ENCODE data around the gene UBN1.
A peak's percentile ranks its signal among the peaks of the same experiment; 100 is the strongest.

UBN1 gene

GRCh38 chr16:4798456-4798855 is 48.8 kb upstream of the UBN1 start (continued):
- TF ChIP-seq, protein P1, sequence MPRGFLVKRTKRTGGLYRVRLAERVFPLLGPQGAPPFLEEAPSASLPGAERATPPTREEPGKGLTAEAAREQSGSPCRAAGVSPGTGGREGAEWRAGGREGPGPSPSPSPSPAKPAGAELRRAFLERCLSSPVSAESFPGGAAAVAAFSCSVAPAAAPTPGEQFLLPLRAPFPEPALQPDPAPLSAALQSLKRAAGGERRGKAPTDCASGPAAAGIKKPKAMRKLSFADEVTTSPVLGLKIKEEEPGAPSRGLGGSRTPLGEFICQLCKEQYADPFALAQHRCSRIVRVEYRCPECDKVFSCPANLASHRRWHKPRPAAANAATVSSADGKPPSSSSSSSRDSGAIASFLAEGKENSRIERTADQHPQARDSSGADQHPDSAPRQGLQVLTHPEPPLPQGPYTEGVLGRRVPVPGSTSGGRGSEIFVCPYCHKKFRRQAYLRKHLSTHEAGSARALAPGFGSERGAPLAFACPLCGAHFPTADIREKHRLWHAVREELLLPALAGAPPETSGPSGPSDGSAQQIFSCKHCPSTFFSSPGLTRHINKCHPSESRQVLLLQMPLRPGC (tag by site-specific recombination; IDR thresholded peaks at IDR 0.05): no peak
- no peak for TF ChIP-seq ZSCAN18 (tag by site-specific recombination; IDR thresholded peaks at IDR 0.05)

DNA sequence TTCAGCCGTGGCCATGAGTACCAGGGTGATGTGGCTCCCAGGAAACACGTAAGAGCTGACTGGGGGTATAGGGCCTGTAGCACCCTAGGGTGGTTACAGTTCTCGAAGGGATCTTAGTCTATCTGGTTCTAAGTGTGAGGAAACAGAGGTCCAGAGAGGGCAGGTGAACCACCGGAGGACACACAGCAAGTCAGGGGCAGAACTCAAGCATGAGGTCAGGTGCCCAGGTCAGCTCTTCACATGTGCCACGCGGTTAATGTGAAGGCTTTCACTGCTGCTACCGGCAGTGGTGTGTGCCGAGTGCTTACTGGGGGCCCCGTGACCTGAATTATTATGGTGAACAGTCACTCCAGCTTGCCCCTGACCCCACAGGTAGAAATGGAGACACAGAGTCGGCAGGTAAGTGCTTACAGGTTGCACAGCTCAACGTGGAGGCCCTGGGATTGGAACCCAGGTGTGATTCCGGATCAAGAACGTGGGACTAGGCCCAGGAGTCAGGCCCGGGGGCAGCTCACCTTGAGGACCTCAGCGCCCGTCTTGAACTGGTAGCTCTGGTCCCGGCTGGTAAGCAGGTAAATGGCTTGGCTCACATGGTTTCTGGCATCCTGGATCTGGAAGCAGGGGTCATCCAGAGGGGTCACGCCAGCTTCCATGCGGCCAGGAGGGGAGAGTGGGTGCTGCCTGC is 48.0 kb upstream of the UBN1 start:
- Histone ChIP-seq H3K9me3 (ENCODE audit: control insufficient read depth, insufficient read depth, low read depth, low read length) (no peaks in the 10 kb centered on the region), H3K27ac (ENCODE audit: extremely low read depth, low read depth, low read length) (no peak overlapping the region), H3K4me3 (ENCODE audit: low read depth, low read length) (no peak overlapping the region), H3K36me3 (ENCODE audit: control insufficient read depth in 2 of 2, insufficient read depth in 1 of 2, low read length in 2 of 2) (peaks cover 0 to 33% of the 10 kb centered on the region in 2 experiments; a peak in 1 of 3 replicates), H3K4me1 (ENCODE audit: control insufficient read depth, insufficient read depth, low read length) (peaks cover 3% of the 10 kb centered on the region; the same call in 1 of the 2 replicates)
- peak; percentile 80; the same call in 1 of the 2 replicates for TF ChIP-seq ZNF768 (tag by site-specific recombination; IDR thresholded peaks at IDR 0.05)
- TF ChIP-seq ZNF549 (tag by site-specific recombination; IDR thresholded peaks at IDR 0.05): no peak
- no peak for TF ChIP-seq ZNF596 (tag by site-specific recombination; IDR thresholded peaks at IDR 0.05)
- ChIA-PET CTCF (interaction anchor here (0.6 kb wide), 1 partner anchor 616 kb away, joined by 5 read pairs; no protein-coding TSS in a partner anchor), POLR2A (interaction anchor here (0.6 to 2.4 kb wide), 2 partner anchors 18 to 31 kb away, joined by 3 to 6 read pairs; no protein-coding TSS in a partner anchor)

- H3K4me3 ChIP-seq (ENCODE audit: low read depth, low read length): no peak overlapping the region
- peaks cover 0 to 45% of the 10 kb centered on the region in 2 experiments; a peak in 2 of 3 replicates for H3K36me3 ChIP-seq (ENCODE audit: control insufficient read depth in 2 of 2, insufficient read depth in 1 of 2, low read length in 2 of 2)
- H3K9me3 ChIP-seq (ENCODE audit: control insufficient read depth, insufficient read depth, low read depth, low read length): no peaks in the 10 kb centered on the region
- CTCF ChIA-PET: interaction anchor here (0.8 kb wide), 1 partner anchor 155 kb away, joined by 4 read pairs; no protein-coding TSS in a partner anchor
- POLR2A ChIA-PET: interaction anchor here (0.6 to 3.2 kb wide), 4 partner anchors 12 to 149 kb away, joined by 3 to 19 read pairs (median 6); partner anchors contain the start of genes GLYR1, SEPTIN12 and UBN1
- peaks cover 3% of the 10 kb centered on the region; the same call in 1 of the 2 replicates for H3K4me1 ChIP-seq (ENCODE audit: control insufficient read depth, insufficient read depth, low read length)
- H3K27ac ChIP-seq (ENCODE audit: extremely low read depth, low read depth, low read length): peak overlapping the region; percentile 46; the same call in 1 of the 2 replicates
- TF ChIP-seq SCRT1 (tag by site-specific recombination; IDR thresholded peaks at IDR 0.05; ENCODE audit: borderline replicate concordance) (no peak), ZNF544 (tag by site-specific recombination; IDR thresholded peaks at IDR 0.05) (no peak), ZNF202 (tag by site-specific recombination; IDR thresholded peaks at IDR 0.05; ENCODE audit: borderline replicate concordance) (no peak), ATF2 (tag by site-specific recombination; IDR thresholded peaks at IDR 0.05; ENCODE audit: low read depth) (no peak), KLF1 (tag by site-specific recombination; IDR thresholded peaks at IDR 0.05) (peak; percentile 8; the same call in 1 of the 2 replicates), ZNF670 (tag by site-specific recombination; IDR thresholded peaks at IDR 0.05; ENCODE audit: low read depth) (no peak), PRDM6 (tag by site-specific recombination; IDR thresholded peaks at IDR 0.05) (no peak), ZBTB48 (tag by site-specific recombination; IDR thresholded peaks at IDR 0.05) (0 out of 2 replicates have a peak, but pooled peaks have one; percentile 3), HOXC10 (CRISPR knock-in tag; IDR thresholded peaks at IDR 0.05) (no peak), ZXDB (tag by site-specific recombination; IDR thresholded peaks at IDR 0.05) (no peak), ZNF624 (tag by site-specific recombination; IDR thresholded peaks at IDR 0.05) (no peak), SP2 (tag by site-specific recombination; IDR thresholded peaks at IDR 0.05) (peak; percentile 46; the same call in 1 of the 2 replicates), ZNF629 (tag by site-specific recombination; IDR thresholded peaks at IDR 0.05) (no peak), GLIS1 (tag by site-specific recombination; IDR thresholded peaks at IDR 0.05) (peak; percentile 75), ZNF335 (tag by site-specific recombination; conservative IDR thresholded peaks at IDR 0.05) (no peak)
- TF ChIP-seq, protein P2, sequence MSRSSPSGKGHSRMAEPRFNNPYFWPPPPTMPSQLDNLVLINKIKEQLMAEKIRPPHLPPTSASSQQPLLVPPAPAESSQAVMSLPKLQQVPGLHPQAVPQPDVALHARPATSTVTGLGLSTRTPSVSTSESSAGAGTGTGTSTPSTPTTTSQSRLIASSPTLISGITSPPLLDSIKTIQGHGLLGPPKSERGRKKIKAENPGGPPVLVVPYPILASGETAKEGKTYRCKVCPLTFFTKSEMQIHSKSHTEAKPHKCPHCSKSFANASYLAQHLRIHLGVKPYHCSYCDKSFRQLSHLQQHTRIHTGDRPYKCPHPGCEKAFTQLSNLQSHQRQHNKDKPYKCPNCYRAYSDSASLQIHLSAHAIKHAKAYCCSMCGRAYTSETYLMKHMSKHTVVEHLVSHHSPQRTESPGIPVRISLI (tag by site-specific recombination; IDR thresholded peaks at IDR 0.05): no peak
- TF ChIP-seq, protein P3, sequence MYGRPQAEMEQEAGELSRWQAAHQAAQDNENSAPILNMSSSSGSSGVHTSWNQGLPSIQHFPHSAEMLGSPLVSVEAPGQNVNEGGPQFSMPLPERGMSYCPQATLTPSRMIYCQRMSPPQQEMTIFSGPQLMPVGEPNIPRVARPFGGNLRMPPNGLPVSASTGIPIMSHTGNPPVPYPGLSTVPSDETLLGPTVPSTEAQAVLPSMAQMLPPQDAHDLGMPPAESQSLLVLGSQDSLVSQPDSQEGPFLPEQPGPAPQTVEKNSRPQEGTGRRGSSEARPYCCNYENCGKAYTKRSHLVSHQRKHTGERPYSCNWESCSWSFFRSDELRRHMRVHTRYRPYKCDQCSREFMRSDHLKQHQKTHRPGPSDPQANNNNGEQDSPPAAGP (tag by site-specific recombination; IDR thresholded peaks at IDR 0.05): no peak
Observed at GRCh38 chr16:4800290-4801041, 46.8 kb upstream of the UBN1 start.

All from HEK293 (cell line).